SK-N-SH treated with all-trans-retinoic acid at 6 μM for 48 hours (cell line): ENCODE measurements around the gene SPOP.

Source experiments
- ARNTL ChIP-seq: fragments of 450-650 bp; formaldehyde crosslinking; IDR thresholded peaks from 2 replicates; pipeline ENCODE4 v1.5.0; 2020; ENCODE audit warnings: low read depth, mild to moderate bottlenecking, moderate library complexity, borderline replicate concordance
- CREB5 ChIP-seq: fragments of 250-450 bp; sonication (Bioruptor Pico); IDR thresholded peaks from 2 replicates; pipeline ENCODE4 v1.5.1; 2020; ENCODE audit warnings: low read depth, mild to moderate bottlenecking, moderate library complexity
- ISL1 ChIP-seq: fragments of 250-450 bp; sonication (Bioruptor Pico); IDR thresholded peaks from 2 replicates; pipeline ENCODE4 v2.1.2; 2022; ENCODE audit warnings: mild to moderate bottlenecking, moderate library complexity
- PATZ1 ChIP-seq: fragments of 250-450 bp; sonication (Bioruptor Pico); IDR thresholded peaks from 2 replicates; pipeline ENCODE4 v1.8.0; 2020; ENCODE audit warnings: mild to moderate bottlenecking, moderate library complexity, borderline replicate concordance
- RARB ChIP-seq: fragments of 250-450 bp; sonication (Bioruptor Pico); IDR thresholded peaks from 2 replicates; pipeline ENCODE4 v1.8.0; 2021; ENCODE audit warnings: mild to moderate bottlenecking, moderate library complexity
- TOX ChIP-seq: fragments of 250-450 bp; sonication (Bioruptor Pico); IDR thresholded peaks from 2 replicates; pipeline ENCODE4 v1.8.0; 2021; ENCODE audit warnings: mild to moderate bottlenecking, moderate library complexity, borderline replicate concordance
- TSHZ2 ChIP-seq: fragments of 250-450 bp; sonication (Bioruptor Pico); IDR thresholded peaks from 2 replicates; pipeline ENCODE4 v1.5.0; 2020; ENCODE audit warnings: mild to moderate bottlenecking, moderate library complexity
- ZC3H10 ChIP-seq: fragments of 250-450 bp; sonication (Bioruptor Pico); IDR thresholded peaks from 2 replicates; pipeline ENCODE4 v1.5.1; 2021; ENCODE audit warnings: mild to moderate bottlenecking, moderate library complexity
- ZFP3 ChIP-seq: fragments of 250-450 bp; sonication (Bioruptor Pico); IDR thresholded peaks from 2 replicates; pipeline ENCODE4 v1.5.0; 2020; ENCODE audit warnings: mild to moderate bottlenecking, moderate library complexity
- ZNF70 ChIP-seq: fragments of 450-650 bp; formaldehyde crosslinking; IDR thresholded peaks from 2 replicates; pipeline ENCODE4 v1.5.0; 2020; ENCODE audit warnings: mild to moderate bottlenecking, moderate library complexity
- ZNF8 ChIP-seq: fragments of 450-650 bp; formaldehyde crosslinking; IDR thresholded peaks from 2 replicates; pipeline ENCODE4 v1.5.0; 2020; ENCODE audit warnings: mild to moderate bottlenecking, moderate library complexity

- TF ChIP-seq RARB (CRISPR knock-in tag) (no peak), TSHZ2 (CRISPR knock-in tag) (no peak), ZFP3 (no peak), ZNF70 (CRISPR knock-in tag) (no peak), PATZ1 (CRISPR knock-in tag) (no peak), ISL1 (no peak), ARNTL (CRISPR knock-in tag) (no peak), ZNF8 (CRISPR knock-in tag) (no peak), TOX (CRISPR knock-in tag) (no peak), ZC3H10 (no peak), CREB5 (CRISPR knock-in tag) (no peak)
Observed at GRCh38 chr17:49638818-49639217, 39.1 kb downstream of the SPOP start.
